NCI-H1436 (cell line): ENCODE measurements around the gene CALHM3.
"Not testable (repeated sequence)": the region's sequence is repeated elsewhere in the genome, so short reads cannot be mapped to it uniquely, and the experiment has no call there.

Experiments
- DNase-seq: peaks from one replicate; lab custom pipeline; 2025; lab: John Stamatoyannopoulos, UW

The CALHM3 gene

DNA sequence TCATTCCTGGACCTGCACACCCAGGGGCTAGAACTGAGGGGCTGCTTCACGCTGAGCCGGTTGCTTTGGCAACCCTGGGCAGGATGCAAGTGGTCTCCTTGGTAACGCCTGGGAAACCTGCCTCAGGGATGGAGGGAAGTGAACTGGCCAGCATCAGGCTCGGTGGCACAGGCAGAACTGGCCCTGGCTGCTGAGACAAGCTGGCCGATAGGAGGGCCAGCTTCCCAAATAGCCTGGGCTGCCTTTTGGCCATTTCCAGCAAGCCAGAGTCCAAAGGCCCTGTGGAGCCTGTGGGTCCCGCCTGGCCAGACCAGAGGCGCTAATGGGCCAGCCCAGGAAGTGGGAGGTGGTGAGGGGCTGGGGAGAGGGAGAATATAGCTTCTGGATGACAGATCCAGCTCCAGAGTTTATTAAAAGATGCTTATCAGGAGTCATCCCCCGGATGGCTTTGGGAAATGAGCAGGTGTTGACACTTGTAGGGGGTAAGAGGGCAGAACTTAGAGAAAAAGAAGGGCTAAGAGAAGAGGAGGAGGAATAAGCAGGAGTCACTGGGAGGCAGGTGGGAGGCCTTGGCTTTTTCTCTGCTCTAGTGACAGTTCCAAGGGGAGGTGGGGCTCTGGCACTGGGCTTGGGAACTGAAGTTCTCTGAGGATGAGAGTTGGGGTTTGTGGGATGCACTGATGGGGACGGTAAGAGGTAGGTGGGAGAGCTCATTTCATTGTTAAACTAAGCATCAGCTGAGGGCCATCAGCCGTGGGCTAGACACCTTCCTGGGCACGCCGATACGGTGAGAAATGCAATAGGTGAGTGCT is 24.0 kb upstream of the CALHM3 start:
- no peak for DNase-seq

DNA sequence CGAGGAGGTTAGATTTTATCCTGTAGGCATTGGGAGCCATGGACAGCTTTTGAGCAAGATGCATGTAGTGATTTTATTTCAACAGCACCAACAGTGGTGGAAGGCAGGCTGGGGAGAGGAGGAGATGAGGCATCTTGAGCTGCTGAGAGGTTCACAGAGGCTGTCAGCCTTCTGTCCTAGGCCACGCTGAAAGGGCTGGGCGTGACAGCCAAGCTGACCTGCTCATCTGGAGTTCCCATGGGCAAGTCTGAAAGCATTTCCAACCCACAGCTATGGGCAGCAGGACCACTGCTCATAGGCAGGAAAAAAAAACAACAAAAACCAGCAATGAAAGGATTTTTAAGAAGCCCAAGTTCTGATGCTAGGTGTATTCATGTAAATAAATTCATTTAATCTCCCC is 22.1 kb upstream of the CALHM3 start:
- DNase-seq = no peak

- no peak for DNase-seq
Measured at GRCh38 chr10:103500481-103500880, 21.4 kb upstream of the CALHM3 start.

- DNase-seq = no peak
Measured at GRCh38 chr10:103499881-103500280, 20.8 kb upstream of the CALHM3 start.

DNA sequence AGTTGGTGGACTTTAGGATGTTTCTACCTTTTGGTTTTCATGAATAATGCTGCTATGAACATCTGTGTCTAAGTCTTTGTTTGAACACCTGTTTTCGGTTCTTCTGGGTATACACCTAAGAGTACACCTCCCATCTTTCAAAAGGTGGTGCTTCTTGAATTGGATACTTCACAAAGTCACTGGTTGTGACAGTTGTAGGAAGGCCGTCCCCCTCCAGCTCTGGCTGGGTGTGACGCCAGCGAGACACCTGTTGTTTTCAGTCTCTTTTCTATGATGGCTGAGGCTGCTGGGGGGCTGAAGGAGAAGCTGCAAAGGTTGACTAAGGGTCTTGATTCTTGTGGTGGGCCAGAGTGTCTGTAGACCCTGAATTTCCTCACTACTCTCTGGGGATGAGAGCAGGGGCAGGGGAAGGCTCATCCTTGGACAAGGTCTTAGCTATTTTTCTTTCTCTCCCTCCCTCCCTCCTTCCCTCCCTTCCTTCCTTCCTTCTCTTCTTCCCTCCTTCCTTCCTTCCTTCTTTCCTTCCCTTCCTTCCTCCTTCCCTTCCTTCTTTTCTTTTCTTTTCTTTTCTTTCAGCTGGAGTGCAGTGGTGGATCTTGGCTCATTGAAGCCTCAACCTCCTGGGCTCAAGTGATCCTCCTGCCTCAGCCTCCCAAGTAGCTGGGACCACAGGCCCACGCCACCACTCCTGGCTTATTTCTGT is 20.0 kb upstream of the CALHM3 start:
- no peak for DNase-seq

- DNase-seq = no peak
Measured at GRCh38 chr10:103497161-103497915, 18.3 kb upstream of the CALHM3 start.

- no peak for DNase-seq
Measured at GRCh38 chr10:103495321-103495720, 16.3 kb upstream of the CALHM3 start.

GRCh38 chr10:103493916-103494877 is 15.2 kb upstream of the CALHM3 start:
- DNase-seq = no peak

- peak; percentile 34 for DNase-seq
Measured at GRCh38 chr10:103493362-103493915, 14.4 kb upstream of the CALHM3 start, which contains the start of gene NEURL1. Gene NEURL1 (plus strand): TSS chr10:103493705. CDS start chr10:103494388, 683 bp downstream.

GRCh38 chr10:103492655-103493261 is 13.7 kb upstream of the CALHM3 start:
- DNase-seq = no peak

- DNase-seq = no peak
Measured at GRCh38 chr10:103491729-103492364, 12.8 kb upstream of the CALHM3 start.

DNA sequence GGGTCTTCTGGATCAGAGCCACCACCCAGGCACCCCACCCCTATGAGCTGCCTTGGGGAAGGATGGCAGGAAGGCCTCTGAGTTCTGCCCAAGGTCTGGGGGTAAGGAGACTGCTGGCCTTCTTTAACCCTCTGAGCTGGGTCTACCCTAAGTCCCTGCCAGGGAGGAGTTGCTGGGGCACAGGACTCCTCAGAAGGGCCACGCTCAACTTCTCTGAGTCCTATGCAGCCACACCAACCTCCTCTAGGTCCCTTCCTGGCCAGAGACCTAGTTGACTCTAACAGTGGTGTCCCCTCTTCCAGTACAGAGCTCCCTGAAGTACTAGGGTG is 11.9 kb upstream of the CALHM3 start:
- DNase-seq = no peak

GRCh38 chr10:103487410-103487708 is 8.3 kb upstream of the CALHM3 start:
- DNase-seq = no peak

DNA sequence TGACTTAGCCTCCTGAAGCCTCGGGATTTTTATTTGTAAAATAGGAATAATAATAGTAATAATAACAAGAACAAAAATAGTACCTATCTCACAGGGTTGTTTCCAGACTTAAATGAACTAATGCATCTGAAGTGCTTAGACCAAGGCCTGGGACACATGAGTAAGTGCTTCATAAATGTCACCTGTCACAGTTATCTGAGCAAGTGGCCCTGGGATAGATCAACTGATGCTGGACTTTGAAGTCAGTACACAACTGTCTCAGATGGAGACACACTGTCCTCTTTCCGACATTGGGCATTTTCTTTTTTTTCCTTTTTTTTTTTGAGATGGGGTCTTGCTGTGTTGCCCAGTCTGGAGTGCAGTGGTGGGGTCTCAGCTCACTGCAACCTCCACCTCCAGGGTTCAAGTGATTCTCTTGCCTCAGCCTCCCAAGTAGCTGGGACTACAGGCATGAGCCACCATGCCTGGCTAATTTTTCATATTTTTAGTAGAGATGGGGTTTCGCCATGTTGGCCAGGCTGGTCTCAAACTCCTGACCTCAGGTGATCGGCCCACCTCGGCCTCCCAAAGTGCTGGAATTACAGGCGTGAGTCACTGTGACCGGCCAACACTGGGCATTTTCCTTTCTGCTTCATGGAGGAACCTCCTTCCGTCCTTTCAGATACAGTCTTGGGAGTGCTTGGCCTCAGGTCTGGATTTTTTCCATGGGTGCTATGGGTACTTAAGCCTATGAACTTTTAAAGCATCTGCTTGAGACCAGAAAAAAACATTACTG is 7.8 kb upstream of the CALHM3 start:
- not testable (repeated sequence) for DNase-seq

- peak; percentile 63 for DNase-seq
Measured at GRCh38 chr10:103481974-103482531, 3.0 kb upstream of the CALHM3 start.

DNA sequence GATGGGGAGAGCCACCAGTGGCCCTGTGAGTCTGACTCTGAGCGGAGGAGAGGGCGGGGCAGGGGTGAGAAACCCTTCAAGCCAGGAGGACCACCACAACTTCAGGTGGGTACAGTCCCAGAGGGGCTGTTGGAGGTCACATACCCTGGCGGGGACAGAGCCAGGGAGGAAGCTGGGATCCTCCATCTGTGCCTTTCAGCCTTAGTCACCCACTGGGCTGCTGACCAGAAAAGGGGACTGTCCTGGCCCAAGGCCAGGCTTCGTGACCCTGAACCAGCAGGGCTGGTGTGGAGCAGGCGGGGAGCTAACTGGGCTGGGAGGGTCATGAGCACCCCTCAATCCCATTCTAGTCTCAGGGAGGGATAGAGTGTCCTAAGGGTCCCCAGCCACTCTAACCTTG is 1.5 kb upstream of the CALHM3 start:
- DNase-seq = no peak

- DNase-seq = no peak
Measured at GRCh38 chr10:103478671-103479070, 369 bp downstream of the CALHM3 start.

- DNase-seq = no peak
Measured at GRCh38 chr10:103476046-103476768, 2.8 kb downstream of the CALHM3 start.

DNA sequence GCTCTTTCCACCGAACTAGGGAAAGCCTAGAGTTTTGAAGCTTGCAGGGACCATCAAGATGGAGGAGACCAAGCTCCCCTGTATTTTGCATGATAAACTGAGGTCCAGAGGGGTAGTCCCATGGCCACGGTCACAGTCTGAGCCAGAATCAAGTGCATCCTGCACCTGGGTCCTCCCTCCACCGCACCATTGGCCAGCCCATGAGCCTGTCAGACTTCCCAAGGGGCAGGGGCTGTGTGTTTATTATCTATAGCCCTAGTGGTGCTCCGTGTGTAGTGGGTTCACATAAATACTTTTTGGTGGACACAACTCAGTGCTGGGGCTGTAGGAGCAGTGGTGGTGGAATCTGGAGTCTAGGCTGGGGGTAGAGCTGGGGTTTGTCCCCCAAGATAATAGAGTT is 3.6 kb downstream of the CALHM3 start:
- DNase-seq = no peak
